Measurements from ENCODE around the gene MPHOSPH10. TPM values are rescaled to one million over a fixed set of nuclear protein-coding genes. Genes with fewer than 3 reads are reported as not detected.

Gene MPHOSPH10
- total RNA-seq, 1 donor from 2014 or later = 26.0 TPM

DNA sequence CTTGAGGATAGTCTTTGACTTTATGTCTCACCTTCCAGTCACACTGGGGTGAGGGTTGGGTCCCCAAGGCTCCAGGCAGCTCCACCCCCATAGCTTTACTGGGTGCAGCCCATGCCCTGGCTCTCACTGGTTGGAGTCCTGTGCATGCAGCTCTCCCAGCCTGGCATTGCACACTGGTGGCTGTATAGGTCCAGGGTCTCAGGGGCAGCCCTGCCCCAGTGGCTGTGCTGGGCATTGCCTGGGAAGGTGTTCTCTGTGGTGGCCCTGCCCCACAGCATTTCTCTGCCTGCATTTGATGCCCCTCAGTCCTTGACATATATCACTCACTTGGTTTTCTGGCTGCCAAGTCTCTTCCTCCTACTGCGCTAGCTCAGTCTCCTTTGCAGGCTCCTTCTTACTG is 21.2 kb downstream of the MPHOSPH10 start:
- no peak overlapping the region for H3K4me3 ChIP-seq
- TF ChIP-seq, protein P1, sequence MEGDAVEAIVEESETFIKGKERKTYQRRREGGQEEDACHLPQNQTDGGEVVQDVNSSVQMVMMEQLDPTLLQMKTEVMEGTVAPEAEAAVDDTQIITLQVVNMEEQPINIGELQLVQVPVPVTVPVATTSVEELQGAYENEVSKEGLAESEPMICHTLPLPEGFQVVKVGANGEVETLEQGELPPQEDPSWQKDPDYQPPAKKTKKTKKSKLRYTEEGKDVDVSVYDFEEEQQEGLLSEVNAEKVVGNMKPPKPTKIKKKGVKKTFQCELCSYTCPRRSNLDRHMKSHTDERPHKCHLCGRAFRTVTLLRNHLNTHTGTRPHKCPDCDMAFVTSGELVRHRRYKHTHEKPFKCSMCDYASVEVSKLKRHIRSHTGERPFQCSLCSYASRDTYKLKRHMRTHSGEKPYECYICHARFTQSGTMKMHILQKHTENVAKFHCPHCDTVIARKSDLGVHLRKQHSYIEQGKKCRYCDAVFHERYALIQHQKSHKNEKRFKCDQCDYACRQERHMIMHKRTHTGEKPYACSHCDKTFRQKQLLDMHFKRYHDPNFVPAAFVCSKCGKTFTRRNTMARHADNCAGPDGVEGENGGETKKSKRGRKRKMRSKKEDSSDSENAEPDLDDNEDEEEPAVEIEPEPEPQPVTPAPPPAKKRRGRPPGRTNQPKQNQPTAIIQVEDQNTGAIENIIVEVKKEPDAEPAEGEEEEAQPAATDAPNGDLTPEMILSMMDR (IDR thresholded peaks at IDR 0.05) = no peak
- no peaks in the 10 kb centered on the region for H3K4me1 ChIP-seq
- peak in 1 of 2 donors; percentile 22 for ATAC-seq
- H3K36me3 ChIP-seq = peaks cover 42% of the 10 kb centered on the region
- H3K27ac ChIP-seq = no peak overlapping the region
- no peaks in the 10 kb centered on the region for H3K9me3 ChIP-seq
- peaks cover 5% of the 10 kb centered on the region for H3K27me3 ChIP-seq (ENCODE audit: low read depth)
- intact Hi-C loops (cut with DNase I) = no loop called here
- DNase-seq = no peak

DNA sequence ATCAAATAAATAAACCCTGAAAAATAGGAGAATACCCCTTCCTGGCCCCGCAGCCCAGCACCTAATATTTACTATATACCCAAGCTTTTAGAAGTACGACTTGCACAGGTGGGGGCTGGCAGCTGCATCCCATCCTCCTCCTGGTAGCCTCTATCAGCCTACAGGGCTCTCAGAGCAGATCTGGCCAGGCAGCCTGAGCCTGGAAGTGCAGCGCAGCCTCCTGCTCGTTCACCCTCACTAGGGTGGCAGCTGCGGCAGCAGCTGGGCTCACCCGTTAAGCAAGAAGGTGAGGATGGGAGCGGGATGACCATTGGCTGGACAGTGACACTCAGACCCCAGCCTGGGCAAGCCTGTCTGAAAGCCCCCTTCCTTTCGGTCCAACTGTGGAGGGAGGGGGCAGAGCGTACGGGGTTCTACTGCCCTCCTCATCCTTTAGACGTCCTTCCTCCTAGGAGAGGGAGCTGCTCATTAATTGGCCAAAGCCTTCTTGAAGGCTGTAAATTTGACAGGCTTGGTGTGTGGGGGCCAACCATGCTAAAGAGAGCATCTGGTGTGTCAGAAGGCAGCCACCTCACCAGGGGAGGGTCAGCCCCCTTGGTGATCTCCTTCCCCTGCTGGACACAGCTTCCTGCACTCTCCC is 23.3 kb downstream of the MPHOSPH10 start:
- TF ChIP-seq, protein P1 (IDR thresholded peaks at IDR 0.05) = no peak

DNA sequence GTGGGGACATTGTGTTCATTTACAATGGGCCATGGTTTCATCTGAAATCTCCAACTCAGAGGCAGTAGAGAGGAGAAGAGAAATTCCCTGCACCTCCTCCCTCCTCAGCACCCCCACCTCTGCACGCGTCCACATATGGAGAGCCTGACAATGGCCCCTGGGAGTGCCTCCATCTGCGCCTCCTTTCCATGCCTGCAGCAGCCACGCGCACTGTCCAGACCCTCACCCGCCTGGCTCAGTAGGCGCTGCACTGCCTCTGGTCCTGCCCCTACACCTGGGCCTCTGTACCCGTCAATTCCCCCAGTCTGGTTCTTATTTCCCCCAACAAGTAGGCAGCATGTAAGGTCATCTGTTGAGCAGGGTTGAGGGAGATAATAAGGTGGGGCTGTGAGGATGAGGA is 23.8 kb downstream of the MPHOSPH10 start:
- TF ChIP-seq, protein P1 (IDR thresholded peaks at IDR 0.05) = no peak
- no peak for DNase-seq
- Histone ChIP-seq H3K9me3 (no peaks in the 10 kb centered on the region), H3K4me3 (no peak overlapping the region), H3K27ac (no peak overlapping the region), H3K36me3 (peaks cover 15% of the 10 kb centered on the region), H3K4me1 (peaks cover 5% of the 10 kb centered on the region), H3K27me3 (ENCODE audit: low read depth) (peaks cover 5% of the 10 kb centered on the region)
- ATAC-seq = no peak
- intact Hi-C loops (cut with DNase I) = no loop called here

More for the DNA sequence above, 23.3 kb downstream of the MPHOSPH10 start:
- Histone ChIP-seq H3K36me3 (peaks cover 21% of the 10 kb centered on the region), H3K9me3 (no peaks in the 10 kb centered on the region), H3K27me3 (ENCODE audit: low read depth) (peaks cover 5% of the 10 kb centered on the region), H3K4me1 (peaks cover 5% of the 10 kb centered on the region), H3K27ac (no peak overlapping the region), H3K4me3 (no peak overlapping the region)
- no peak for ATAC-seq
- intact Hi-C loops (cut with DNase I) = no loop called here
- DNase-seq = no peak

DNA sequence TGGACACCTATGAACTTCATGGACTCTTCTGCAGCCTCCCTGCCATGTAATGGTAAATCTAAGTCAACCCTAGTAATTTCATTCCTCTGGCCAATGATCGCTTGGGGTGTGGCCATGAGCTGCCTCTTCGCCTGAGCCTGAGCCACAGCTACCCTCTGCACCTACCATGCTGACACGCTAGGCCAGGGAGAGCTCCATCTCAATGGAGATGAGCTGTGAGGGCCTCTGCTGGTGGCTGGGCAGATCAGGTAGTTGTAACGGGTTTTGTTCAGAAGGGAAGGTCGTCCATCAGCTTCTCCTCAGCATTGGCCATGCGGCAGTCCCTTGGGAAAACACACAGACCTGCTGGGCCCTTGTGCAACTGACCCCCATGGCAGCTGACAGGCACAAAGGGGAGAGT is 24.4 kb downstream of the MPHOSPH10 start:
- Histone ChIP-seq H3K4me1 (peaks cover 5% of the 10 kb centered on the region), H3K36me3 (peaks cover 10% of the 10 kb centered on the region), H3K4me3 (no peak overlapping the region), H3K27me3 (ENCODE audit: low read depth) (peaks cover 5% of the 10 kb centered on the region), H3K9me3 (no peaks in the 10 kb centered on the region), H3K27ac (no peak overlapping the region)
- DNase-seq = no peak
- TF ChIP-seq, protein P1 (IDR thresholded peaks at IDR 0.05) = no peak
- intact Hi-C loops (cut with DNase I) = no loop called here
- ATAC-seq = no peak

DNA sequence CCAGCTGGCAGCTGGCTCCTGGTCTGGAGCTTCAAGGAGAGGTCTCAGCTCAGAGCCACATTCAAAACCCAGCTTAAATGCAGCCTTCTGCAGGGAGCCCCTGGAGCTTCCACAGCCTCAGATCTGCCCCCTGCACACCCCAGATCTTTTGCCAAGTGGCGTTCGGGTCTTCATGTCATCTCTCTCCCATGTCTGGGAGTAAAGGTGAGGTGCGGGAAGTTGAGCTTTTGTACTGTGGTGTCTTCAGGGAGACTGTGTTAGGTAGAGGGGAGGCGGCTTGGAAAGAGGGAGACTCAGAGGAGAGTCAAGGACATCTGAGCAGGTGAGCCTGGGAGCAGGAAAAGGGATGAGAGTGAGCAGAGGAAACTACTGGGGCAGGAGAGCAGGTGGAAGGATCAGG is 25.4 kb downstream of the MPHOSPH10 start:
- Histone ChIP-seq H3K27ac (no peak overlapping the region), H3K4me3 (no peak overlapping the region), H3K4me1 (peaks cover 5% of the 10 kb centered on the region), H3K36me3 (no peaks in the 10 kb centered on the region), H3K9me3 (no peaks in the 10 kb centered on the region), H3K27me3 (ENCODE audit: low read depth) (peaks cover 5% of the 10 kb centered on the region)
- ATAC-seq (no peak), DNase-seq (no peak)
- intact Hi-C loops (cut with DNase I) = no loop called here
- TF ChIP-seq, protein P1 (IDR thresholded peaks at IDR 0.05) = no peak

All from lower lobe of right lung (tissue), 2 donors.